Esophagus muscularis mucosa (tissue), 4 donors: ENCODE data around the gene TREML1. TPM values are rescaled to one million over a fixed set of nuclear protein-coding genes. Genes with fewer than 3 reads are reported as not detected.
A peak's percentile ranks its signal among the peaks of the same experiment; 100 is the strongest.

Source experiments
- DNase-seq: peaks from one replicate; pipeline ENCODE4 v3.0.0-alpha.2; 2017; ENCODE audit errors: extremely low spot score
- H3K27ac ChIP-seq, 4 donors: fragments of 200-600 bp; sonication (generic); replicated peaks in 1 of 4; 1 replicate in 3 of 4; 2 replicates in 1 of 4; pipeline ENCODE4 v1.5.1; 2016 to 2019; ENCODE audit warnings: mild to moderate bottlenecking in 1 of 4
- H3K27me3 ChIP-seq, 4 donors: fragments of 200-600 bp; sonication (generic); one replicate each; pipeline versions ENCODE4 v1.5.1 to v1.6.0; 2016 to 2019
- H3K36me3 ChIP-seq, 4 donors: fragments of 200-600 bp; sonication (generic); one replicate each; pipeline ENCODE4 v1.5.1; 2016 to 2019
- H3K4me1 ChIP-seq, 4 donors: fragments of 200-600 bp; sonication (generic); one replicate each; pipeline ENCODE4 v1.5.1; 2016 to 2019
- H3K4me3 ChIP-seq, 4 donors: fragments of 200-600 bp; sonication (generic); 1 replicate in 2 of 4; 2 replicates in 2 of 4; pipeline ENCODE4 v1.5.1; 2016 to 2019; ENCODE audit warnings: mild to moderate bottlenecking in 4 of 4, moderate library complexity in 1 of 4
- H3K9me3 ChIP-seq, 4 donors: fragments of 200-600 bp; sonication (generic); 1 replicate in 3 of 4; 2 replicates in 1 of 4; pipeline ENCODE4 v1.5.1; 2016 to 2019
- EP300 ChIP-seq: sonication (generic); formaldehyde crosslinking; IDR thresholded peaks from one replicate; pipeline ENCODE4 v1.6.1; 2017; ENCODE audit warnings: antibody characterized with exemption
- POLR2A ChIP-seq: fragments of 450-650 bp; IDR thresholded peaks from one replicate; pipeline ENCODE4 v1.6.1; 2017; ENCODE audit warnings: antibody characterized with exemption, moderate library complexity, mild to moderate bottlenecking, low read depth
- POLR2AphosphoS5 ChIP-seq, 2 donors: sonication (generic); formaldehyde crosslinking; IDR thresholded peaks; one replicate each; pipeline ENCODE4 v1.6.1; 2017; ENCODE audit warnings: antibody characterized with exemption in 2 of 2
- WGBS: methylation state at CpG from one replicate; pipeline ENCODE4 v1.1.5; 2018; 5-methylcytosine and 5-hydroxymethylcytosine counted together
- intact Hi-C: fragments of 100-400 bp; cut with DNase I; formaldehyde crosslinking; loops from one replicate; pipeline ENCODE4 v1.15.1; 2023
- total RNA-seq, 4 donors: library from RNA; depleted of rRNA; stranded (reverse); fragments of >200 nt; gene quantifications; one replicate each; pipeline versions ENCODE4 v1.1.0 to v1.2.1, GENCODE V29; 2016
- TF ChIP-seq, protein P1 (sequence below), 3 experiments: fragments of 200-600 bp in 2 of 3; fragments of 450-650 bp in 1 of 3; sonication (generic) in 2 of 3; IDR thresholded peaks; one replicate each; pipeline ENCODE4 v1.5.1; 2017 to 2019; ENCODE audit warnings: antibody characterized with exemption in 3 of 3, mild to moderate bottlenecking in 2 of 3, moderate library complexity in 1 of 3

Gene TREML1
- total RNA-seq, 4 donors from 2014 or later = 0.32 TPM; not detected in 3

DNA sequence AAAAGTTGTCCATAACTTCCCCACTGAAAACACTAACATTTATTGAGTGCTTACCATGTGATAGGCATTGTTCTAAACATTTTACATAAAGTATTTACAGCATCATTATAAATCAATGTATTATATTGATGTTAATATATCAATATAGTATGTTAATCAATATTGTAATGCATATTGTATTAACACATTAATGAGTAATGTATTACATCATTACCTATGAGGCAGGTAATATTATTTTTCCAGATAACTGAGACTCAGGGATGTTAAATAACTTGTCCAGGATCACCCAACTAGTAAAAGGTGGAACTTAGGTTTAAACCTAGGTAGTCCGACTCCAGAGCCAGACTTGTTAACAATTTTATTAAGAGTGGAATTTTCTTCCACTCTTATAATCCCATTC is 20.9 kb upstream of the TREML1 start:
- no peak for TF ChIP-seq POLR2A
- TF ChIP-seq, protein P1, sequence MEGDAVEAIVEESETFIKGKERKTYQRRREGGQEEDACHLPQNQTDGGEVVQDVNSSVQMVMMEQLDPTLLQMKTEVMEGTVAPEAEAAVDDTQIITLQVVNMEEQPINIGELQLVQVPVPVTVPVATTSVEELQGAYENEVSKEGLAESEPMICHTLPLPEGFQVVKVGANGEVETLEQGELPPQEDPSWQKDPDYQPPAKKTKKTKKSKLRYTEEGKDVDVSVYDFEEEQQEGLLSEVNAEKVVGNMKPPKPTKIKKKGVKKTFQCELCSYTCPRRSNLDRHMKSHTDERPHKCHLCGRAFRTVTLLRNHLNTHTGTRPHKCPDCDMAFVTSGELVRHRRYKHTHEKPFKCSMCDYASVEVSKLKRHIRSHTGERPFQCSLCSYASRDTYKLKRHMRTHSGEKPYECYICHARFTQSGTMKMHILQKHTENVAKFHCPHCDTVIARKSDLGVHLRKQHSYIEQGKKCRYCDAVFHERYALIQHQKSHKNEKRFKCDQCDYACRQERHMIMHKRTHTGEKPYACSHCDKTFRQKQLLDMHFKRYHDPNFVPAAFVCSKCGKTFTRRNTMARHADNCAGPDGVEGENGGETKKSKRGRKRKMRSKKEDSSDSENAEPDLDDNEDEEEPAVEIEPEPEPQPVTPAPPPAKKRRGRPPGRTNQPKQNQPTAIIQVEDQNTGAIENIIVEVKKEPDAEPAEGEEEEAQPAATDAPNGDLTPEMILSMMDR (IDR thresholded peaks at IDR 0.05) = no peak
- intact Hi-C loops = no loop called here
- H3K9me3 ChIP-seq = no peaks in the 10 kb centered on the region
- peaks cover 0 to 31% (median 0%) of the 10 kb centered on the region in 4 donors for H3K27me3 ChIP-seq
- WGBS = 92% methylated on average over 1 of the region's 1 CpG
- H3K36me3 ChIP-seq = no peaks in the 10 kb centered on the region
- no peak overlapping the region for H3K27ac ChIP-seq
- DNase-seq = no peak
- no peak overlapping the region for H3K4me3 ChIP-seq
- no peaks in the 10 kb centered on the region for H3K4me1 ChIP-seq

DNA sequence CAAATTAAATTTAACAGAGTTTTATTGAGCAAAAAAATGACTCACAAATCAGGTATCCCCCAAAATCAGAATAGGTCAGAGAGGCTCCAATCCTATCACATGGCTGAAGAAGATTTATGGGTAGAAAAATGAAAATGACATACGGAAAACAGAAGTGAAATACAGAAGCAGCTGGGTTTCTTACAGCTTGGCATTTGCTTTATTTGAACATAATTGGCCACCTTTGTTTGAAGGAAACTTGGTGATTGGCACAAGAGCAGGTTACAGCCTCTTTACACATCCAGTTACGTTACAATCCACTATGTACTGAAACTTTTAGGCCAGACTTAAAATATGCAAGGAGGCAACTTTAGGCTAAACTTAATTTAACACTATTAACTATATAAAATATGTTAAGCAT is 20.5 kb upstream of the TREML1 start:
- no peak overlapping the region for H3K27ac ChIP-seq
- peaks cover 0 to 27% (median 0%) of the 10 kb centered on the region in 4 donors for H3K27me3 ChIP-seq
- no peak overlapping the region for H3K4me3 ChIP-seq
- H3K36me3 ChIP-seq = no peaks in the 10 kb centered on the region
- DNase-seq = no peak
- WGBS = 73% methylated on average over 2 of the region's 2 CpGs
- H3K4me1 ChIP-seq = no peaks in the 10 kb centered on the region
- intact Hi-C loops = no loop called here
- no peaks in the 10 kb centered on the region for H3K9me3 ChIP-seq
- no peak for TF ChIP-seq EP300
- TF ChIP-seq POLR2AphosphoS5 (IDR thresholded peaks at IDR 0.05) = no peak
- TF ChIP-seq POLR2A = no peak
- TF ChIP-seq, protein P1 (IDR thresholded peaks at IDR 0.05) = no peak

DNA sequence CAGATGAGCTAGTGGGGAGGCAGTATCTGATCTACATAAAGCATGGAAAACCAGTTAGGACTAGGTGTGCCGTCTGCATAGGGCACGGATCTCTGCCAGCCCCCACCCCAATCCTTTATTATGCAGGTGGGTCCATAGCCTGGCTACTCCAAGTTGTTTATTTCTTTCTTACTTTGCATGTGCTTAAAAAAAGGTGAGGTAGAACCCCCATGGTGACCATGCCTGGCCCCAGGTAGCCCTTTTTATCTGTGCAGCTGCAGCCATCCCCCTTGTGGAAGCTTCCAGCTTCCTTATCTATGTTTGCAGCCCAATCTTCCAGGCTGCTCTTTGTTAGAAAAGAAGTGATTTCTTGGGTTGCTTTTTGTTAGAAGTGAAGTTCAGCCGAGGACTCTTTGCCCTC is 17.8 kb upstream of the TREML1 start:
- intact Hi-C loops = no loop called here
- Histone ChIP-seq H3K36me3 (no peaks in the 10 kb centered on the region), H3K4me3 (no peak overlapping the region), H3K4me1 (no peaks in the 10 kb centered on the region), H3K9me3 (no peaks in the 10 kb centered on the region), H3K27me3 (peaks cover 0 to 11% (median 0%) of the 10 kb centered on the region in 4 donors), H3K27ac (no peak overlapping the region)
- no peak for DNase-seq
- no peak for TF ChIP-seq EP300
- TF ChIP-seq, protein P1 (IDR thresholded peaks at IDR 0.05) = no peak
- WGBS = 24% methylated on average over 3 of the region's 3 CpGs

DNA sequence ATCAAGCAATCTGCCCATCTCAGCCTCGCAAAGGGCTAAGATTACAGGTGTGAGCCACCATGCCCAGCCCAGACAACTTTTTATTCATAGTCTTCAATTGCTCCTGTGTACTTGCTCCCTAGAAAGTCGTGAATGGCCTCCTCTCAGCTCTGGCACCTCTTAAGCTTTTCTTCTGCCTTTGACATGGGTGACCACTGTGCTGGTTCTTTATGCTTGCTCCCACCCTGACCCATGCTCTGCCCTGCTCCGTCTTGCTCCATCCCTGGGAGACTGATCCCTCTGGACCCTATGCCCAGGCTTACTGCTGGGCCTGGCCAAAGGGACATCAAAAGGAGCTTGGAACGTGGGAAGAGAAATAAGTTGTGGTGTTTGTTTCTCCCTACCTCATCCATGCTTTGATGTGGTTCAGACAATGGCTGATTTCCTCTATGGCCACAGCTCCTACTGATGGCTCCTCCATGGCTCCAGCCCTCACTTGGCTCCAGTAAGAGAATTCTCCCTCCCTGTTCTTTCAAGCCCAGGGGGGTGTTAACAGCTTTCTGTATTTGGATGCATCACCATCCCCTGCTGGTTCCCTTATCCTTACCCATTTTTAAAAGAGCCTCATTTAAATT is 16.5 kb upstream of the TREML1 start:
- intact Hi-C loops = no loop called here
- TF ChIP-seq, protein P1 (IDR thresholded peaks at IDR 0.05) = no peak
- TF ChIP-seq EP300 (no peak), POLR2A (no peak), POLR2AphosphoS5 (IDR thresholded peaks at IDR 0.05) (no peak)
- Histone ChIP-seq H3K27ac (no peak overlapping the region), H3K4me1 (no peaks in the 10 kb centered on the region), H3K36me3 (no peaks in the 10 kb centered on the region), H3K9me3 (no peaks in the 10 kb centered on the region), H3K4me3 (no peak overlapping the region), H3K27me3 (peaks cover 0 to 7% (median 0%) of the 10 kb centered on the region in 4 donors)
- WGBS = 76% methylated on average over 4 of the region's 4 CpGs
- DNase-seq = no peak

DNA sequence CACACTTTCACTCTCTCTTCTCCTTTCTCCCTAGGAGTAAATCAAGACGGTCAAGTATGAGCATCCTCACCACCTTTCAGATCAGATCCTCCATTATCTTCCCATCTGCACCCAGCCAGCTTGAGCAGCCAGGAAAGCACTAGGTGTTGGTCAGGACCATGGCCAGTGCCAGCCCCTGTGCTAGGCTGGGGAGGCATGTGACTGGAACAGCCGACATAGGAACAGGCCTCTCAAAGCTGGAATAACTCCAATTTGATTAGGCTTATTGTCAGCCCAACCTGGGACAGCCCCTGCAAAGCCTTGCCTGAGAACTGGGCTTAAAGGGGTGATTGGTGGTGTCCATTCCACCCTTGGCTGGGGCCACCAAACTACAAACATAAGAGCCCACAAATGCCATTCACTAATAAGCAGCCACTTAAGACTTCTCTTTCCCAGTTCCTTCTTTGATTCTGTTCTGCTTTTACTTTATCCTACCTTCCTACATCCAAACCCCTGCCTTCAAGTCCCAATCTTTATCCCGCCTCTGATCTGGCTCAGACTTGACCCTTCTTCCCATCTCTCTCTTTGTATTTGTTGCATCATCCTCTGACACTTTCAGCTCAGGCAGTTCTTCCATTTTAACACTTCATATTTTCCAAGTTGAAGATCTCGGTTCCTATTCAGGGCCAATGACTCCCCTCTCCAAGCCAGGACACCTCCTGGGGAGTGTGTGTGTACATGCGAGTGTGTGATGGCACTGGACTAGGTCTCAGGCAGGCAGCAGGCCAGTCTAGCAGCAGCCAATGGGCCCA is 13.2 kb upstream of the TREML1 start:
- H3K4me1 ChIP-seq = no peaks in the 10 kb centered on the region
- no peak overlapping the region for H3K4me3 ChIP-seq
- peaks cover 0 to 7% (median 0%) of the 10 kb centered on the region in 4 donors for H3K27me3 ChIP-seq
- H3K27ac ChIP-seq = no peak overlapping the region
- H3K36me3 ChIP-seq = no peaks in the 10 kb centered on the region
- DNase-seq = peak; percentile 86
- intact Hi-C loops = no loop called here
- 60% methylated on average over 5 of the region's 5 CpGs for WGBS
- no peaks in the 10 kb centered on the region for H3K9me3 ChIP-seq
- TF ChIP-seq EP300 (no peak), POLR2A (no peak), POLR2AphosphoS5 (IDR thresholded peaks at IDR 0.05) (no peak)
- TF ChIP-seq, protein P1 (IDR thresholded peaks at IDR 0.05) = no peak
